Hindlimb muscle (tissue), 1 donor: ENCODE results near the gene CENPP. TPM values are rescaled to one million over a fixed set of nuclear protein-coding genes. Genes with fewer than 3 reads are reported as not detected.
A peak's percentile ranks its signal among the peaks of the same experiment; 100 is the strongest.
"Not testable (repeated sequence)": the region's sequence is repeated elsewhere in the genome, so short reads cannot be mapped to it uniquely, and the experiment has no call there.

Experiments
- DNase-seq: peaks from one replicate; pipeline ENCODE4 v3.0.0-alpha.2; 2013
- polyA plus RNA-seq: library from polyadenylated mRNA; unstranded; fragments of 120-200 nt; gene quantifications from one replicate; pipeline ENCODE4 v1.2.1, GENCODE V29; 2013; ENCODE audit not compliant: insufficient read length

The CENPP gene
- polyA plus RNA-seq, 1 donor, result 4.9 TPM

DNA sequence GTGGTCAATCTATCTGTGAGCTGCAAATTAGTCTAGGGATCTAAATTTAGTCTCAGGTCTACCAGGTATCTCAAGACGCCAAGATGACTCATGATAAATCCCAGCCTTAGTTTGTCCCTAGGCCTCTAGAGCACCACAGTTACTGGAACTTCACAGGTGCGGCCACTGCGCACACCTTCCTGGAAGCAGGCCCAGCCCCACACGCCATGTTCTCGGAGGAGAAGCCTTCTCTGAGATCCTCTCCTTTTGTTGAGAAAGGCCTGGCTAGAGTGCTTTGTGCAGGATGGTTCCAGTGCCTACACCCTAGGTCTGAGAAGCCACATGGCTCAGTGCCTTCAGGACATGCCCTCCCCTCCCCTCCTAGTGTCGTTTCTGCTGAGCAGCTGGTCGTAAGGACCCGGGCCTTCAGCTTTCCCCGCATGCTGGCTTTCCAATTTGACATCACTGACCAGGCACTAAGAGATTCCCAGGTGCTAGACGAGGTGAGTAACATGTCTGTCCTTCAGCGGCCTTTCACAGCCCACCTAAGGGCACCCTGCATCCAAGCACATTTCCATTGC lies 292.3 kb downstream of the CENPP start:
- no peak for DNase-seq

DNA sequence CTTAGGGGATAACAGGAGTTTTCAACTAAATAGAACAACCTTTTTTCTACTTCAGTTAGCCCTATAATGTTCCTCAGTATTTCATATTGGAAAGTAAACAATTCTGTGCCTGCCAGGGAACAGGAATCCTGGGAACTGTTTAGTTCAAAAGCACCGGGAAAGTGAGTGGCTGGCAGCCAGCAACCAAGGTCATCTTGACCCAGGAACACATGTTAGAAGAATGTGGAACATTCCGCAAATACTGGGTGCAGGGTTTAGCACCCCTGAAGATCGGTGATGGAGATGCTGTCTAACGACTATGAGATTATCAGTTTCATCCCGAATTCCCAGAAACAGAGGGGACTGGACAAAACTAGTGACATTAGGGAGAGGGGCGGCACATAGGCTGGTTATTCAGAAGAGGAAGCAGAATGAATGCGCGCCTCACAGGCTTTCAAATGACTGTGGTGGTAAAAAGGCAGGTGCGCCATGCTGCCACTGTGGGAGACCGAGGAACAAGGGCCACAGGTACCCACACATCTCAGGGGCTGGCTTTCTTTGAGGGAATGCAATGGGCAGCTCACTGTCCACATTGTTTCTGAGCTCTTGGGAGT lies 293.0 kb downstream of the CENPP start:
- DNase-seq, result no peak

GRCh38 chr9:92619601-92620300 lies 294.0 kb downstream of the CENPP start:
- no peak for DNase-seq

GRCh38 chr9:92620845-92621244 lies 295.1 kb downstream of the CENPP start:
- no peak for DNase-seq

- DNase-seq, result not testable (repeated sequence)
Observed at GRCh38 chr9:92623936-92624335, 298.2 kb downstream of the CENPP start.

DNA sequence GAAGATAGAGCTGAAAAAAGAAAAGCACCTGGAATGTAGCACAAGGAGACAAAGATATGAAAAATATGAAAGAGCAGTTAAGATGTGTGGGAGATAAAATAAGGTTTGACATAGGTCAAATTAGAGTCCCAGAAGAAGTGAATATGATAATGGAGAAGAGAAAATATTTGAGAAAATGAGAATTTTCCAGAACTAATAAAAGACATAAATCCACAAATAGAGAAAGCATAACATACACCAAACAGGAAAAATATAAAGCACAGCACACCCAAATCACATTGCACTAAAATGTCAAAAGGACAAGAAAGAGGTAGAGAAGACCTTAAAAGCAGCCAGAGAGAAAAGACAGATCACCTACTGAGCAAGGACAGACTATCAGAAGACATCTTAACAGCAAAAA lies 300.7 kb downstream of the CENPP start:
- DNase-seq, result no peak

DNA sequence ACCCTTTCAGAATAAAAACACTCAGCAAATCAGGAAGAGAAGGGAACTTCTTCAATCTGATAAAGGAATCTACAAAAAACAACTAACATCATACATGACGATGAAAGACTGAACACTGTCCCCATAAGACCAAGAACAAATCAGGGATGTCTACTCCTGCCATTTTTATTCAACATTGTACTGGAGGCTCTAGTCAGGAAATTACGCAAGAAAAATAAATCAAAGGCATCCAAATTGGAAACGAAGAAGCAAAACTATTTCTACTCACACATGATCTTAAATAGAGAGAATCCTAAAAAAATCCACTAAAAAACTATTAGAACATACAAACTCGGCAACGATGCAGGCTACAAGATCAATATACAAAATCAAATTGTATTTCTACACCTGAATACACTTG lies 301.9 kb downstream of the CENPP start:
- no peak for DNase-seq

- DNase-seq, result no peak
Observed at GRCh38 chr9:92631452-92632343, 305.9 kb downstream of the CENPP start.

GRCh38 chr9:92632641-92633040 lies 306.9 kb downstream of the CENPP start:
- DNase-seq, result no peak

DNA sequence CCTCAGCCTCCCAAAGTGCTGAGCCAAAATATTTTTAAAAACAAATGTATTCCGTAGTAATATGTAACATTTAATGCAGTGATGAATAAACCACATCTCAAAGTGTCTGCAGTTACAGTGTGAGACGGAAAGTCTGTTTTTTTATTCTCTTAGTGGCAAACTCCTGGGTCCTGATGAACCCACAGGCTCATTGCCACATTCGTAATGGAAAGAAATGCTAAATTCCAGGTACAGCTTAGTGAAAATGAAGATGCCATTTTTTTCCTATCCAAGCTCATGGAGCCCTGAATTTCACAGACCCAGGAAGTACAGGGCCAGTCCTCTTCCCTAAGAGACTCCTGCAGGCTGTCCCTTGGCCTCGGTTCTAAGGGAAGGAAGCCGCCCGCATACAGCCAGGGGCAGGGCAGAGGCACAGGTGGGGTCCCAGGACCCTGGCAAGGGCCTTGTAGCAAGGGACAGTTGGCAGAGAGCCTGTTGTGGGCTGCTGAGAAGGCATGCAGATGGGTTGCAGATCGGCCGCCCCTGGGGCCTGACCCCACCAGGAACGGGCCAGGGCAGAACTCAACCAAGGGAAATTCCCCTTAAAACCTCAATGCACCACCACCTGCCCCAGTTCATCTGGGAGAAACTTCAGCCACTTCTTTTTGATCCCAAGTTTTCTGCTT lies 308.0 kb downstream of the CENPP start:
- peak; percentile 77 for DNase-seq

DNA sequence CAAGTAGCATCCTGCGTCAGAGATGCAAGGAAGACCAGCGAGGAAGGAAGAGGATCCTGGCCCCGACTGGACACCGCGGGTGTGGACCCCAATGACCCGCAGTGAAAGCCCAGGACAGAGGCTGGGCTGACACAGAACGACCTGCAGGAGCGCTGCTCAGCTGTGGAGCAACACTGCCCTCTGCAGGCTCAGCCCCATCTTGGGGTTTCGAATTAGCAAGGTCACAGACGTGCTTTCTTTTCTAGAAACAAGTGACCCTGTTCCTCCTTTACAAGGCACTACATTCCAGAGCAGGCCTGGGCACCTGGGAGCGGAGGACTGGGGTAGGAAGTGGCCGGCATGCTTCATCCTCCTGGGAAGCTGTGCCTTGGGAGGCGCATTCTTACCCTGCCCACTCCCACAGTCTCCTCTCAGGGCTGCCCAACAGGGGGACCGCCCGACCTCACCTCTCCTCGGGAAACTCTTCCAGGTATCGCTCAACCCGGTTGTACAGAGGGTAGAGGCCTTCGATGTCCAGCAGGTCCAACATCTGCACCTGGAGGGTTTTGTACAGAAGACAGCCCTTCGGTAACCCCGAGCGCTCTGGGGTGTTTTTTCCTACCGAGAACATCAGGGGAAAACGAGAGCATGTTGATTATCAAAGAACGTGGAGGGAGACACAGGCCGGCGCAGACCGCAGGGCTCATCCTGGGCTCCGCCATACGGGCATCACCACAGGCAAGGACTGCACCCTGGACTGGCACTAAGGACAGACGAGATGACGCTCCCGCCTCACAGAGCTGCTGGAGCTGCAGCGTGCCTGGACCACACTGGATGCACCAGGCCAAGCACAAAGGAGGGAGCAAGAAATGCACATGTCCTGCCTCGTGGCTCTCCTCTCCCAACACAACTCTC lies 309.2 kb downstream of the CENPP start:
- peak; percentile 89 for DNase-seq

DNA sequence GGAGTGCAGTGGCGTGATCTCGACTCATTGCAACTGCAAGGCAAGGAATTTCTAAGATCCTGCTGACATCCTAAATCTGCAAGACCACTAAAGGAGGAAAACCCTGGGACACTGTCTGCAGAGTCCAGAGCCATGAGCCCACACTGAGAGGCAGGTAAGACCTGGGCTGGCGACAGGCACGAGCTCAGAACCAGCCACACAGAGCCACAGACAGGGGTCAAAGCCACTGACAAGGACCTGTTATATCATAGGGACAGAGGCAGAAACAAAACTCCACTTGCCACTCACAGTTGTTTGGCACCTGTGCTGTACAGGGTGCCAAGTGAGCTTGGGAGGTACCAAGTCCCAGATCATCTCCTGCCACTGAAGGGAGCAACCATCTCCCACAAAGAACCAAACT lies 310.0 kb downstream of the CENPP start:
- DNase-seq, result no peak

GRCh38 chr9:92636627-92637026 lies 310.9 kb downstream of the CENPP start:
- DNase-seq, result no peak

DNA sequence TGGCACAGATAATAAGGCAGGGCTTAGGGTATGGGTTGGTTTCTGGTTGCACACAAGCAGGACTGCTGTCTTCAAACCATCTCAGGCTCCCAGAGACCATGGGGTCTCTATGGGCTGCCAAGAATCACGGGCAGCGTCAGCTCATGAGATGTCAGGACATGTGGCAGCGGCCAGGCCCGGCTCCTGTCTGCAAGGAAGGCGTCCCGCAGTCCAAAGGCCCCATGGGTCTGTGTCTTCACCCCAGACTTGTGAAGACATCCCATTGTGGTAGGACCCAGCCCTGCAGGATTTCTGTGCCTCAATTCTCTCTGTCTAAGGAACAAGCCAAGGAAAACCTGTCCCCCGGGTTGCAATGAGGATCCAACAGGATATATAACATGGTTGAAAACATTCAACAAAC lies 311.6 kb downstream of the CENPP start:
- no peak for DNase-seq

DNA sequence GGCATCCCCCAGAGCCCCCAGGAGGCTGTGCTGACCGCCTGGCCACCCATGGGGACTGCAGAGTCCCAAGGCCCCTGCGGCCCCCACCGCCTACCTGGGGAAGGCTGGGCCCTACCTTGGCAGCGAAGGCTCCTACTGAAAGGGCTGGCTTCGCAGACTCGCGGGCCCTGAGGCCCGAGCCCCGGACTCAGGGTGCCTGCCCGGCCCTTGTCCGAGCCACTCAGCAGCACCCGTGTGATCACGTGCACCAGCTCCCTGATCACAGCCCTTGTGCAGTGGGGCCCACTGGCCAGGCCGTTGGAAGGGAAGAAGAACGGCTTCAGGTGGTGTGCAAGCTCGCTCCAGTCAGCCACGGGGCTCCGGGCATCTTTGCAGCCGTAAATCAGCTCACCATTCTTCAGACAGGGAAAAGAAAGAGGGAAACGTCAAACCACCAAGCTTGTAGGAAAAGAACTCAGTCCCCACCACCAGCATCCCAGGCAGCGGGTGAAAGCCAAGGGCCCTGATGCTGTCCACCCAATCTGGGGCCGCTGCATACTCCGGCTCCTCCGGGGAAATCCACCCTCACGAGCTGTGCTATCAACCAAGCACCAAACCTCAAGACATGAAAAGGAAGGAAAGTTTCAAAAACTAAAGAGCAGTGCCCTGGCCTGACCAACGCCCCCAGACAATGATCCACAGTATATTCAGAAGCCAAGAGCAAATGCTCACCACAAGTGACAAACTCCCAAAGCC lies 312.3 kb downstream of the CENPP start:
- no peak for DNase-seq

DNA sequence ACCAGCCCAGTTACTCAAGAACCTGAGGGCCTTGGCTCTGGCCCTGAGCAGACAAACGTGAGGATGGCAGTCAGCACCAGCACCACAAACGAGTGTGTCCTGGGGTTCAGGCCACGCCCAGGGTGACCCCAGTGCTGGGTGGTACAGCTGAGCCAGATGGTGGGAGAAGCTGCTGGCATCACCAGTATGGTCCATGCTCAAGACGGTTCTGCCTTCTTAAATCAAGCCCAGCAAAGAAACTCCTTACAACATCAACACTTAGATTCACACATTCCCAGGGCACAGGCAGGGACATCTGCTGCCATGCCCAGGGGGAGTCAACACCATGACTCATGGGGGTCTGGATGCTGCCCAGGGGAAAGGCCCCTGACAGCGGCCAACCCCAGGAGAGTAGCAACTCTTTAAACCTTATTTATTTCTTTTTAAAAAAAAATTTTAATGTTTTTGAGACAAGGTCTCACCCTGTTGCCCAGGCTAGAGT lies 312.9 kb downstream of the CENPP start:
- no peak for DNase-seq

DNA sequence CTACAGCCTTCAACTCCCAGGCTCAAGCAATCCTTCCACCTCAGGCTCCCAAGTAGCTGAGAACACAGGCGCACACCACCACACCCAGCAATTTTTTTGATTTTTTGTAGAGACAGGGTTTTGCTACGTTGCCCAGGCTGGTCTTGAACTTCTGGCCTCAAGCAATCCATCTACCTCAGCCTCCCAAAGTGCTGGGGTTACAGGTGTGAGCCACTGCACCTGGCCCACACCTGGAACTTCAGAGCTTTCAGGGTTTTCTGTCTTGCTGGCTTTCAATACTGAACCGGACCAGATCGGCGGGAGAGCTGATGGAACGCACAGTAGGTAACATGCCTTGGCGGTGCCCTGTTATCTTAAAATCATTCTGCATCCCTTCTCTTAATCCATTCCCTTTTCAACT lies 313.4 kb downstream of the CENPP start:
- DNase-seq, result no peak

DNA sequence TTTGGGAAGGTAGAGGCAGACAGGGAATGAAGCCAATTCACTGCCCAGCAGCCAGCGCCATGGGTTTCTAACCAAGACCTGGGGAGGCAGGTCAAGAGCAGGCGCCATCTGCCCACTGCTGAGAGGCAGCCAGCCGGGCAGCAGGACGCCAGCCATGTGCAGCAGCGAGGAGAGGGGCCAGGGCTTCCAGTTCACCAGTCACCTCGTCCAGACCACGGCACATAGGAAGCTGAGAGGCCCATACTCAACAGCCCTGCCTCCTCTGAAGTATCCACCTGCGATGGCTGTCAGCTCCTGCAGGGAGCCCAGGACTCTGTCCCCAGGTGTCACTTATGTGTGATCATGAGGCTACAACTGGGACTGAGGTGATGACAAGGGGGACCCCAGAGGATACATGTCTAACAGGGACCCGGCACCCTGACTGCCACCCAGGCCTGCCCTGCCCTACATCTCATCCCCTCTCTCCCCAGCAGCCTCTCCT lies 314.1 kb downstream of the CENPP start:
- no peak for DNase-seq

GRCh38 chr9:92640398-92641091 lies 314.8 kb downstream of the CENPP start:
- no peak for DNase-seq
